ENCODE results near the gene ITPKC.

The ITPKC gene

GRCh38 chr19:40684280-40684679, 32.6 kb upstream of the ITPKC start:
- no peak for TF ChIP-seq CTCF (IDR thresholded peaks at IDR 0.05; ENCODE audit: control extremely low read depth, extremely low read depth, low read depth, missing control alignments)
- no peak for DNase-seq (ENCODE audit: extremely low spot score)
- POLR2A ChIA-PET: no interaction called here
- CTCF ChIA-PET: no interaction called here

- no peak for TF ChIP-seq CTCF (IDR thresholded peaks at IDR 0.05; ENCODE audit: control extremely low read depth, extremely low read depth, low read depth, missing control alignments)
- ChIA-PET POLR2A (no interaction called here), CTCF (no interaction called here)
- no peak for DNase-seq (ENCODE audit: extremely low spot score)
These were observed 31.8 kb upstream of the ITPKC start for GRCh38 chr19:40685016-40685526.

GRCh38 chr19:40685563-40685962, 31.3 kb upstream of the ITPKC start:
- ChIA-PET CTCF (interaction anchor here (0.7 kb wide), 1 partner anchor 123 kb away, joined by 3 read pairs; no protein-coding TSS in a partner anchor), POLR2A (interaction anchor here (0.7 kb wide), 1 partner anchor 876 kb away, joined by 3 read pairs; no protein-coding TSS in a partner anchor)
- TF ChIP-seq CTCF (IDR thresholded peaks at IDR 0.05; ENCODE audit: control extremely low read depth, extremely low read depth, low read depth, missing control alignments): no peak
- DNase-seq (ENCODE audit: extremely low spot score): no peak

GRCh38 chr19:40686882-40687524, 29.9 kb upstream of the ITPKC start:
- ChIA-PET CTCF (interaction anchor here (0.9 to 2.1 kb wide), 3 partner anchors 15 to 132 kb away, joined by 3 to 5 read pairs (median 3); no protein-coding TSS in a partner anchor), POLR2A (no interaction called here)
- TF ChIP-seq CTCF (IDR thresholded peaks at IDR 0.05; ENCODE audit: control extremely low read depth, extremely low read depth, low read depth, missing control alignments): no peak
- no peak for DNase-seq (ENCODE audit: extremely low spot score)

DNA sequence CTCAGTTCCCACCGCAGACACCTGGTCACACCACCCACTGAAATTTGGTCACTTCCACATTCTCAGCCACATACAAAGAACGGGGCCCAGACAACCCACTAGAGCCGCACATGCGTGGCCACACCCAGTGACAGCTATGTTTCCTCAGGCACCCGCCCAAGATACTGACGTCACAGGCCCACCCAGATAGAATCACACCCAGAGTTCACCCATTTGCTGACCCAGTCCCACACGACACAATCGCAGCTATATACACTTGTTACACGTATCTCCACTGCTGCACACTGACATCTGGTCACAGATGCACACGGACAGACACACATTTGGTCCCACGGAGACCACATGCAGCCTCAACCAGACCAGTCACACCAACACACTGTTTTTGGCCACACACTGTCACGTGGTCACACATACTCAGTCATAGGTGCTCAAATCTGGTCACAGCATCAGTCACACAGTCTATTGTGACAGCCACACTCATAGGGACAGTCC, 29.3 kb upstream of the ITPKC start:
- no peak for TF ChIP-seq CTCF (IDR thresholded peaks at IDR 0.05; ENCODE audit: control extremely low read depth, extremely low read depth, low read depth, missing control alignments)
- POLR2A ChIA-PET: no interaction called here
- DNase-seq (ENCODE audit: extremely low spot score): peak; percentile 69
- CTCF ChIA-PET: interaction anchor here (0.9 to 2.1 kb wide), 3 partner anchors 15 to 132 kb away, joined by 3 to 5 read pairs (median 3); no protein-coding TSS in a partner anchor

DNA sequence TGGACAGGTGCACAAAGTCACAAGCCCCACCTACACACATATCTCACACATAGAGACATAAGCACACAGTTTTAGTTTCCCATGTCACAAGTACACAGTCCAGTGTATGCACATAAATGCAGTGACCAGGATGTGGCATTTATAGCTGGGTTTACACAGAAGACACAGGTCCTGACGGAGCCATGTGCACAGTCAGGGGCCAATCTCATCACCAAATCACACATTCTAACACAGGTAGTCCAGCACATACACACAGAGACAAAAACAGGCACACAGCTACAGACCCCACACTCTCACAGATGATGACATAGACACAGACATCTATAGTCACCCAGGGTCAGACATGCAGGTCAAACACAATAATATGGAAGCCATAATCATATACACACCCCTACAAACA, 28.6 kb upstream of the ITPKC start:
- TF ChIP-seq CTCF (IDR thresholded peaks at IDR 0.05; ENCODE audit: control extremely low read depth, extremely low read depth, low read depth, missing control alignments): no peak
- DNase-seq (ENCODE audit: extremely low spot score): no peak
- POLR2A ChIA-PET: no interaction called here
- CTCF ChIA-PET: interaction anchor here (1.2 to 2.1 kb wide), 2 partner anchors 25 to 54 kb away, joined by 4 to 5 read pairs; no protein-coding TSS in a partner anchor

Data from GM10248 (cell line).